HG03520 (cell line): Measurements from ENCODE around the gene TARS2.

Experiments
- ATAC-seq: cut with Tn5 transposase; IDR thresholded peaks from one replicate; pipeline ENCODE4 v1.9.1; 2021; ENCODE audit warnings: mild to moderate bottlenecking, moderate library complexity; ENCODE audit not compliant: unreplicated experiment

Gene TARS2, protein sequence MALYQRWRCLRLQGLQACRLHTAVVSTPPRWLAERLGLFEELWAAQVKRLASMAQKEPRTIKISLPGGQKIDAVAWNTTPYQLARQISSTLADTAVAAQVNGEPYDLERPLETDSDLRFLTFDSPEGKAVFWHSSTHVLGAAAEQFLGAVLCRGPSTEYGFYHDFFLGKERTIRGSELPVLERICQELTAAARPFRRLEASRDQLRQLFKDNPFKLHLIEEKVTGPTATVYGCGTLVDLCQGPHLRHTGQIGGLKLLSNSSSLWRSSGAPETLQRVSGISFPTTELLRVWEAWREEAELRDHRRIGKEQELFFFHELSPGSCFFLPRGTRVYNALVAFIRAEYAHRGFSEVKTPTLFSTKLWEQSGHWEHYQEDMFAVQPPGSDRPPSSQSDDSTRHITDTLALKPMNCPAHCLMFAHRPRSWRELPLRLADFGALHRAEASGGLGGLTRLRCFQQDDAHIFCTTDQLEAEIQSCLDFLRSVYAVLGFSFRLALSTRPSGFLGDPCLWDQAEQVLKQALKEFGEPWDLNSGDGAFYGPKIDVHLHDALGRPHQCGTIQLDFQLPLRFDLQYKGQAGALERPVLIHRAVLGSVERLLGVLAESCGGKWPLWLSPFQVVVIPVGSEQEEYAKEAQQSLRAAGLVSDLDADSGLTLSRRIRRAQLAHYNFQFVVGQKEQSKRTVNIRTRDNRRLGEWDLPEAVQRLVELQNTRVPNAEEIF

DNA sequence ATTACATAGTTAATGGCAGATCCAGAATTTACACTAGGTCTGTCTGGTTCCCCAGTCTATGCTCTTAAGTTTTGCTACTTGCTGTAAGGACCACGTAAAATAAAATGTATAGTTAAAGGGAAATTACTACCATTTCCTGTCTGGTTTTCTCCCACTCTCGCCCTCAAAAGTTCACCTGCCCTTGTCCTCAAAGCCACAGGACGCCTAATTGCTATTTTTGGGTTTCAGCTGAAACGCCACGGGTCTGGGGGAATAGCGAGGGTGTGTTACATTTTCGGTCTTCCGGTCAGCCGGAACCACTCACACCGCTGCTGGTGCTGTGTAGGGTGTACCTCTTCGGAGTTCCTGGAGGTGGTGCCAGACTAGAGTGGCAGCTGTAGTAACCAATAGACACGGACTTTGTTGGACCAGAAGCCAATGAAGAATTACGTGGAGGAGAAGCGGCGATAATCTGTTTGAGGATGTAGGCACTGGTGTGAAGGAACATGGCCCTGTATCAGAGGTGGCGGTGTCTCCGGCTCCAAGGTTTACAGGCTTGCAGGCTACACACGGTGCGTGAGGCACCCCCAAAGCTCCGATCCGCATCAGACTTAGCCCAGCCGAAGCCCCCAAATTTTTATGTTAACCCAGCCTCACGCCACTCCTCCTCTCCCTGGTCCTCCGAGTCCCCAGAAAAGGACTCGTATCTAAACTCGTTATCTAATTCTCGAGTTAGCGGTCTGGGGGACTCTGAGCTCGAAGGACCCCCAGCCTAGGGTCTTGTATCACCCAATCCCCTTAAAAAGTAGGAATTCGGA lies at the start of gene TARS2:
Gene TARS2, plus strand, starts transcription at position 454 of the 797 bp plus-strand sequence. Its CDS starts 32 bp downstream, at position 486.
- ATAC-seq, result peak; percentile 99

DNA sequence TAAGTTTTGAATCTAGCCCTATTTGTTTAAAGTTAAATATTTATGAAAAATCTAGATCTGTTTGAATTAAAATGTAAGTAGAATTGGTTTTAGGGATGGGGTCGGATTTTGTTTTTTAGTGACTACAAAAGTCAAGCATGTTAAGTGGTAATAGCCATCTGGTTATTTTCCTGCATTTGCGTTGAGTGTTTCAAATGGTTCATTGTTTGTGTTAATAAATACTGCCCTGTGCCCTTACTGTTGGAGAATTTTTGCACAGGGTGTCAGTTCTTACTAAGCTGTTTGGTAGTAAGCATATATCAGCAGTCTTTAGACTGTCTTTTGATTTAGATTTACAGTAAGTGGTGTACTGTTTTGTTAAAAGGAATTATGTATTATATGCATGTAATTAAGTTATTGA lies 46.1 kb upstream of the TARS2 start:
- no peak for ATAC-seq

DNA sequence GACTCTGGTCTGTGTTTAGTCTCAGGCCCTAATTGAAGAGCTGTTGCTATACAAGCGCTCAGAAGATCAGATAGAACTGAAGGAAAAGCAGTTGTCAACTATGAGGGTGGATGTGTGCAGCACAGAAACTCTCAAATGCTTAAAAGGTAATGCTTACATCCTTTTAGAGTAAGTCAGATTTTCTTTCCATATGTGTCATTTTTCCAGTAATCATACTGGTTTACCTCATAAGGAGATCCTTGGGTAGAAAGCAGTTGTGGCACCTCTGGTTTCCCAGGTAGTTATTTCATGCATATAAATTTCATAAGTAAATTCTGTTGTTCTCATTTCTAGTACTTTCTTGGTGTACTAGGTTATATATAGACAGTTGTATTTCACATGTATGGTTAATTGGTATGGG lies 43.0 kb upstream of the TARS2 start:
- no peak for ATAC-seq

DNA sequence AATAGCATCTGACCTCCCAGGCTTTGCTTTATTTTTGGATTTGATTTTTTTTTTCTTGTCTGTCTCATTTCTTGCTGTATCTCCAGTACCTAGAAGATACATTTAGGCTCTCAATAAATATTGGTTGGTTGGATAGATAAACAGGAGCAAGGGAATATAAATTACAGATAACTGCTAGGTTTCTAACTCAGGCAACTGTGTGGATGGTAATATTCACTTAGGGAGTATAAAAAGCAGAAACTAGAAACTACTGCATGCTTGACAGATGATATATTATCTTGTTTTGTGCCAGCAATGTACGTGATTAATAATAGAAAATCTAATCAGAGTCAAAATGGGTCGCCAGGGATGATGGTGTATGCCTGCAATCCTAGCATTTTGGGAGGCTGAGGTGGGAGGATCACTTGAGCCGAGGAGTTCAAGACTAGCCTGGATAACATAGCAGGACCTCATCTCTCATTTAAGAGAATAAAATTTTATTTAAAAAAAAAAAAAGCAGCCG lies 31.0 kb upstream of the TARS2 start:
- ATAC-seq, result no peak

DNA sequence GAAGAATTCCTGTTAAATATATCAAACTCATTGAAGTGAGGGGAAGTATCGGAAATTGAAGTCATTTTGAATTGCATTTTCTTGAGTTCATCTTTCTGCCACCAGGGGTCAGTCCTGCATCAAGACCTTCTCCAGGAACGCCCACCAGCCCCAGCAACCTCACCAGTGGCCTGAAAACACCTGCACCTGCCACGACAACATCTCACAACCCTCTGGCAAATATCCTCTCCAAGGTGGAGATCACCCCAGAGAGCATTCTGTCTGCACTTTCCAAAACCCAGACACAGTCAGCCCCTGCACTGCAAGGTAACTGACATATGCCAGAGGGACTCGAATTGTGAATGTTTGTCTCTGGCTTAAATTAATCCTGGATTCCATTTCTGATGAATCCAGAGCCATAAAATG lies 22.8 kb upstream of the TARS2 start:
- ATAC-seq, result no peak

DNA sequence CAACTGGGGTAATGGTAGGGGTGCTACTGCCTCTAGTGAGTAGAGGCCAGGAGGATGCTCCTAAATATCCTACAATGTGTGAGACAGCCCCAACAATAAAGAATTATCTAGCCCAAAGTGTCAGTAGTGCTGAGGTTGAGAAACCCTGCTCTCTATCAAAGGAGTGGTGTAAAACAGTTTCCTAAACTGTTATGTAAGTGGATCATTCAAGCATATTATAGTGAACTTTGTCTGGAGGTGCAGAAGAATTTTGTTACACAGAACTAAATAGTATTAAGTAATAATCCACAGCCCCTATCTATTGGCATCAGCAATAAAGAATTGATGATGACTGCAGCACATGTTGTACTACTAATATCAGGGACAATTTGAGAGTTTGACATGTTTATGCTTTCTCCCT lies 20.3 kb upstream of the TARS2 start:
- ATAC-seq, result no peak

DNA sequence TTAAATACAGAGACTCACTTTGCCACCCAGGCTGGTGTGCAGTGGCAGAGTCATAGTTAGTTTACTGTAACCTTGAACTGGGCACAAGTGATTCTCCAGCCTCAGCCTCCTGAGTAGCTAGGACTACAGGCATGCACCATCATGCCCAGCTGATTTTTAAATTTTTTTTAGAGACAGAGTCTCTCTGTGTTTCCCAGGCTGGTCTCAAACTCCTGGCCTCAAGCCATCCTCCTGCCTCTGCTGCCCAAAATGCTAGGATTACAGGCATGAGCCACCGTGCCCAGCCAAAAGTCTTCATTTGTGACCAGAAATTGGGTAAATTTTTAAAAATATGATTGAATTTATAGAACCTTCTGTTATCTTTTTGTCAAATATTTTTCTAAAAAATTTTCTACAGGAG lies 17.9 kb upstream of the TARS2 start:
- ATAC-seq, result no peak

DNA sequence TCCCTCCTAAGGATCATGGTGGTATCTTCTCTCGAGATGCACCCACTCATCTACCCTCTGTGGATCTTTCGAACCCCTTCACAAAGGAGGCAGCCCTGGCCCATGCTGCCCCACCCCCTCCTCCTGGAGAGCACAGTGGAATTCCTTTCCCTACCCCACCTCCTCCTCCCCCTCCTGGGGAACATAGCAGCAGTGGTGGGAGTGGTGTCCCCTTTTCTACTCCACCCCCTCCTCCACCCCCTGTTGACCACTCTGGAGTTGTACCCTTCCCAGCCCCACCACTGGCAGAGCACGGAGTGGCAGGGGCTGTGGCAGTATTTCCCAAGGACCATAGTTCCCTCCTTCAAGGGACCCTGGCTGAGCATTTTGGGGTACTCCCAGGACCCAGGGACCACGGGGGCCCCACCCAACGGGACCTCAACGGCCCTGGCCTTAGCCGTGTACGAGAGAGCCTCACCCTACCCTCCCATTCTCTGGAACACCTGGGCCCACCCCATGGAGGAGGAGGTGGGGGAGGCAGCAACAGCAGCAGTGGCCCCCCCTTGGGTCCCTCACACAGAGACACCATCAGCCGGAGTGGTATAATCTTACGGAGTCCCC lies 14.5 kb upstream of the TARS2 start:
- no peak for ATAC-seq

DNA sequence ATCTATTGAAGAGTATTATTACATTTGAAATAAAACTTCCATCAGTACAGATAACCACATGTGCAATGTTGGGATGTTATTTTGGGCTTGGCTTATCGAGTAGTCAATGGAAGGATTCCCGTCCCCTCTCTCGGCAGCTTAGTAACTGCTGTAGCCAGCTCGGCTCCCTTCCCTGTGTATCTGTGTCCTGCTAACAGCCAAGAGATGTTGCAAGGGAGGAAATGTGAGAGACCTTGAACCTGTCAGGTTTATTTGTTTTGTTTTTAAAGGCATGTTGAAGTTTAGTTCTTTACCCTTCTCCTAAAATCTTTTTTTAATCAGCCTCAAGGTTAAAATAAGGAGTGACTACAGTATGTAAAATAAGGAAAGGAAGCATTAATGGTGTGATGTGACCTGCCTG lies 13.6 kb upstream of the TARS2 start:
- ATAC-seq, result no peak

DNA sequence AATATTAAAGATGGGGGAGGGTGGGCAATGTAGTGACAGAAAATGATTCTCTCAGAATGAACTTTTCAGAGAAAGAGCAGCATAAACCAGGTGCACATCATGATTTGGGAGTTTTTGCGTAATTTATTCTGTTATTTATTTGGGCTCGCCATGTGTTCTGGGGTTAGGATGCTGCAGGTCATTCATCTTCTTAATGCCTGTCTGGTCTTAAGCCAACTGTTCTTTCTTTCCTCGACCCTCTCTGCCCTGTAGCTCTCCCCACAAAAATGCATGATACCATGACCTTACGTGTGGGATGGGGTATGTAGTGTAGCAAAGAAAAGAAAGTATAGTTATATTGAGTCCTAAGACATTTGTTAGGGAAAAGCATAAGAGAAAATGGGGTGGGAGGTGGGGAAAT lies 12.3 kb upstream of the TARS2 start:
- ATAC-seq, result no peak

DNA sequence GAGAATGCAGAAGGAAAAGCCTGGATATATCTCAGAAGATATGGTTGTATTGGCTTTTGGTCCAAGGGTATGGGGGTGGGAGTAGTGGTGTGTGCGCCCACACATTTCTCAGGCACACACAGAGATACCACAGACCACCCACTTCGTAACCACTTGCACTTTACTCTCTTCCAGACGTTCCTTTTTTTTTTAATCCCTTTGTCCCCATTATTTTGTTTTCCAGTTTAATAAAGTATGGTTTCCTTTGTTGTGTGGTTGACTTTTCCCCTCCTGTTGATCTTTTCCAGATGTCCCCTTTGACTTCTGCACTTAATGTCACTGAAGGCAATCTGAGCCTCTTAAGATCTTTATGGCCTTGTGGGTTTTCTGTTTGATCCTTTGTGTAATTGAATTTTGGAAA lies 10.5 kb upstream of the TARS2 start:
- no peak for ATAC-seq

DNA sequence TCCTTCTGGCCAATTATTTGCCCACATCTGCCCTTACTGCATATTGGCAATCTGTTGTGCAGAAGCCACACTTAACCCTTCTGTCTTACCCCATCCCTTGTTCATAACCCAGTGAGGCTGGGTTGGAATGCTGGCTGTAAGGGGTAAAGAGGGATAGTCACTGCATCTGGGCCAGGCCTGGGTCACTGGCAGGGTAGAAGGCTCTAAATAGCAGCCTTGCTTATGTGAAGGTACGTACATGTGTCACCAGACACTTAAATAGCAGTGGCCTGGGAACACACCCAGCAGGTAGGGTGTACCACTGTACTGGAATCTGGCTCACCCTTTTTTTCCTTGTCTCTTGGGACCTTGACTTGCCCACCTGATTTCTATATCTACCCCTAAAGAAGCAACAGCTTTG lies 9.9 kb upstream of the TARS2 start:
- no peak for ATAC-seq

DNA sequence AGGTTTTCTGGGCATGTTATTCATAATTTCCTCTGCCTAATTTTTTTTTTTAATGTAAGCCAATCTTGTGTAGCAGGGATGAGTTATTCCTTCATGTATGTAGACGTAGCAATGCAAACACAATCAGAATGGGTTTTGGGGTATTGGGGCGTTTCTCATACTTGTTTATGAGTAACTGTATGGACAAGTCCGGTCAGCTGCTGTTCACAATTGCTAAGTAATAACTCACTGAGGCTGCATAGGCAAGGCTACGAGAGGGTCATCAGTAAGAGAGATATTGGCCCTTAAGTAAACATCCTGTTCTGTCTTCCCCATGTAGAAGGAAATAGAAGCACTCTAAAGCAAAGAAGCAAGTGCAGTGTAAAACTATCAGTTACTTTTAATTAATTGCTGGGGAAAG lies 9.5 kb upstream of the TARS2 start:
- ATAC-seq, result no peak

DNA sequence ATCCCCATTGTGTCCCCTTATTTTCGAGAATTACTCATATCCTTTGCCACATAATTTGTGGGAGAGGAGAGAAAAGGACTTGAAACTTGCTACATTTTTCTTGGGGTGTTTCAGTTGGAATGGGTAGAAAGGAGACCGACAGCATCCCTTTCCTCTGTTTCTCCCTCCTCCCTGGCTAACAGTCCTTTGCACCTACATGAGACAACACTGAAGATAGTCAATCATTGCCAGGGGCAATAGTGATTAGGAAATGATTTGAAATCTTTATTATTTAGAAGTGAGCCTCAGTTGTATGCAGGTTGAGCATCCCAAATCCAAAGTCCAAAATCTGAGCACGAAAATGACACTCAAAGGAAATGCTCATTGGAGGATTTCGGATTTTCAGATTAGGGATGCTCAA lies 7.8 kb upstream of the TARS2 start:
- no peak for ATAC-seq

DNA sequence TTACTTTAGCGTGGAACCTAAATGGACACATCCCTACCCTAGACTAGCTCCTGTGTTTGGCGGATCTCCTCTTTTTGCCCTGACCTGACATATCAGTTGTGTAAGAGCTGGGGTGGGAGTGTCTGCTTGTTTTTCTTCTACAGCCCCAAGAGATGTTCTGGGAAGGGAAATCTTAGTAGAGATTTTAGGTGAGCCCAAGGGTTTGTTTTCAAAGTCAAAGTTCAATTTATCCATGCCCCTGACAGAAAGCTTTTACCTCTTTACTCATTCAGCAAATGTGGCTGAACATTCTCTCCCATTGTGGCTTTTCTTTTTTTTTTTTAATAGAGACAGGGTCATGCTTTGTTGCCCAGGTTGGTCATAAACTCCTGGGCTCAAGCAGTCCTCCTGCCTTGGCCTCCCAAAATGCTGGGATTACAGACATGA lies 7.3 kb upstream of the TARS2 start:
- no peak for ATAC-seq

DNA sequence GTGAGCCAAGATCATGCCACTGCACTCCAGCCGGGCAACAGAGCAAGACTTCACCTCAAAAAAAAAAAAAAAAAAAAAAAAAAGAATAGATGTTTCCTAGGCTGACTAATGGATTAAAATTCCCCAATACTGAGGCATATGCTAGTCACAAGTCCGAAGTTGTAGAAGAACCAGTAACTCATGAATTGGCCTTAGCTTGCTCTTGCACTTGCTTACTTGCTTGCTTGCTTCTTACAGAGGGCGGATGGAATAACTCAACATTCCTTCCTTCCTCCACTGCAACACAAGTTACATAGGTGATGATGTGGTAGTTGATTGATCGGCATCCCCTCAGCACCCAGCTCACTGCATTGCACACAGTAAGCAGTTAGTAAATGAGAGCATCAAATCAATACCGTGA lies 2.8 kb upstream of the TARS2 start:
- no peak for ATAC-seq

DNA sequence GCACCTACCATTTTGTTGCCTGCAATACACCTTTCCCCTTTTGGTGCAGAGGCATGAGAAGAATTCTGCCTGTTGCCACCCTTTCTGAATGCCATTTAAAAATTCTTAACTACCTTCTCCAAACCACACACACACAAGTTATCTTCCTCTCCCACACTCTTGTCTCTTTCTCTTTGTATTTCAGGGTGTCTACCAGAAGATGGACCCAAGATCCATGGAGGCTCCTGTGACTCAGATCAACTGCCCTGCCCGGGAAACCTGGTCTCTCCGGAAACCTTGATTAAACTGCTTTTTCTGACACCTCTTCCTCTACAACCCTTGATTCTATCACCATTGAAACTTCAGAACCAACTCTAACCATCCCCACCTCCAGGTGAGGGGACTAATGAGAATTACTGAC lies 2.4 kb upstream of the TARS2 start:
- no peak for ATAC-seq

DNA sequence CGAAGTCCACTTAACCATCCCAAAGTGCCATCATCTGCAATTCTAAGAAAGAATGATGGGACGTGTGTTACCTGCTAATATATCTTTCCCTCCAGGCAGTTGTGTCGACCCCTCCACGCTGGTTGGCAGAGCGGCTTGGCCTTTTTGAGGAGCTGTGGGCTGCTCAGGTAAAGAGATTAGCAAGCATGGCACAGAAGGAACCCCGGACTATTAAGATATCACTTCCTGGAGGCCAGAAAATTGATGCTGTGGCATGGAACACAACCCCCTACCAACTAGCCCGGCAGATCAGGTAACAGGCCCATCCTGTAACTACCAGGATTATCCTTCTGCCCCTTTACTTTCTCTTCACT lies 520 bp downstream of the TARS2 start:
- ATAC-seq, result no peak

DNA sequence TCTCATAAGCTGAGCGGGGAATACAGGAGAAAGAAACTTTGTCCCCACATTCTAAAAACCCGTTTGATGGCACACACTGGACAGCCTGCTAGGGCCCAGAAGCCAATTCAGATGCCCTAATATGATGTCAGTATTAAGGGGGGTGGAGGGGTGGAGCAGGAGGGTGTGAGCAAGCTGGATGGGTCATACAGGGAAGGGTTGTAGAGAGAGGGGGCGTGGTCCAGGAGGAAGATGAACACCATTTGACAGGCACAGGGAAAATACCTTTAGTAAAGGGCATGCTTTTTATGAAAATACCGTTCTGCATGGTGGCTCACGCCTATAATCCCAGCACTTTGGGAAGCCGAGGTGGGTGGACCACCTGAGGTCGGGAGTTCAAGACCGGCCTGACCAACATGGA lies 6.0 kb downstream of the TARS2 start:
- ATAC-seq, result no peak

DNA sequence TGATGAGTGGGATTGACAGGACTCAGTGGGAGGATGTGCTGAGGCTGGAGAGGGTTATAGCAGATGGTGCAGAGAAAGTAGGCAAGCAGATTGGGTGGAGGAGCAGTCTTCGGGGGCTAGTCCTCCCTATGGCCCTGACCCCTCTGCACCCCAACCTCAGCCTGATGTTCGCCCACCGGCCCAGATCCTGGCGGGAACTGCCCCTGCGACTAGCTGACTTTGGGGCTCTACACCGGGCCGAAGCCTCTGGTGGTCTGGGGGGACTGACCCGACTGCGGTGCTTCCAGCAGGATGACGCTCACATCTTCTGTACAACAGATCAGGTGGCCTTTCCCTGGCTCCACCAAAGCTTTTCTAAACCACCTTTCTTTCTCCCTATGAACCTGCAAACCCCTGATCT lies 11.1 kb downstream of the TARS2 start:
- ATAC-seq, result no peak

DNA sequence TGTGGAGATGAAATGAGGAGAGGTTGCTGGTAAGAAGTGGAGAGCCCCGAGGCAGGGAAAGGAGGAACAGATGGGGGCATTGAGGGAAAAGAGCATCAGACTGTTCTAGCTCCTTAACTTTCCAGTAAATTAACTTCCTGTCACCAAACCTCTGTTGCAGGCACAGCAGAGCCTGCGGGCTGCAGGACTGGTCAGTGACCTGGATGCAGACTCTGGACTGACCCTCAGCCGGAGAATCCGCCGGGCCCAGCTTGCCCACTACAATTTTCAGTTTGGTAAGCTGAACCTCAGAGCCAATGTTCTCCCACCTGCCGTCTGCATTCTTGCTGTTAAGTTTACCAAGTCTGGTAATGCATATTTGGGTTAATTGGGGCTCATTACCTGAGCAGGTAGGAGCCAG lies 18.2 kb downstream of the TARS2 start:
- ATAC-seq, result no peak
